ENCODE data around the gene HOXA2. TPM values are rescaled to one million over a fixed set of nuclear protein-coding genes. Genes with fewer than 3 reads are reported as not detected.

The HOXA2 gene
- not detected for total RNA-seq

DNA sequence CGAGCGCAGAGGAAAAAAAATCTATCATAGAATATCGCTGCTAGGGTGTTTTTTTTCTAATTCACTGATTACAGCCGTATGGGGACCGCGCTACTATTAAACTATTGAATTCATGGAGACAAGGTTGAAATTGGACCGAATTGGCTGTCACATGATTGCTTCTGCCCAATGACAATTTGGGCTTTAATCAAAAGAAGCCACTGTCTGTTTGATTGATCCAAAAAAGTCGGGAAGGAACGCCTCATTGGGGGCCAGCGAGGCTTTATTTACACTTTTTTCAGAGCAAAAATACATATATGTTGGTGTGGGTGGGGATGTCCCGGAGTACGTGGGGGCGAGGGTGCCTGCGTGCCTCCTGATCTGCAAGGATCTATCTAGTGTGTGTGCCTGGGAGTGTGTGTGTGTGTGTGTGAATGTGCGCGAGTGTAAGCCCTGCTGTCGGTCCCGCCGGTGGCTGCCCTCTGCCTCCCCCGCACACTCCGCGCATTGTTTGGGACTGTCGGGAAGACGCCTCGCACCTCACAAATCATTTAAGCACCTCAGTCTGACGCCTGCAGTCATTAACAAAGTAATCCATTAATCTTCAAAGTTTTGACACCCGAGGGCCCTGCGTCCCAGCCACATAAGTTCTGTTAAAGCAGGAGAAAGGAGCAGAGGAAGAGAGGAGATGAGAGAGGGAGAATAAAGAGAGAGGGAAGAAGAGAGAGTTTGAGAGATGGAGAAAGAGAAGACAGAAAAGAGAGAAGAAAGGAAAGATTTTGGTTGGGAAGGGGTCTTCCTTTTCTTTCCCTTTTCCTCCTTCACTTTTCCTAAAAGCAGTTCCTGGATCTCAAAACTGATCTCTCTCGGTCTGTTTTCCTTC, at the start of gene HOXA2:
TSS of gene HOXA2 (minus strand) at position 103 of the 862 bp plus-strand sequence. CDS start 183 bp downstream, outside the sequence.
- Mint-ChIP-seq H3K36me3 (ENCODE audit: insufficient read depth) (peaks cover 14% of the 10 kb centered on the region), H3K4me1 (ENCODE audit: low read depth) (peaks cover 18% of the 10 kb centered on the region), H3K27me3 (ENCODE audit: low read depth) (peaks cover 71% of the 10 kb centered on the region), H3K9me3 (no peaks in the 10 kb centered on the region), H3K4me3 (peak within 1 kb of the TSS; percentile 4)
- DNase-seq (no peak), ATAC-seq (no peak)

DNA sequence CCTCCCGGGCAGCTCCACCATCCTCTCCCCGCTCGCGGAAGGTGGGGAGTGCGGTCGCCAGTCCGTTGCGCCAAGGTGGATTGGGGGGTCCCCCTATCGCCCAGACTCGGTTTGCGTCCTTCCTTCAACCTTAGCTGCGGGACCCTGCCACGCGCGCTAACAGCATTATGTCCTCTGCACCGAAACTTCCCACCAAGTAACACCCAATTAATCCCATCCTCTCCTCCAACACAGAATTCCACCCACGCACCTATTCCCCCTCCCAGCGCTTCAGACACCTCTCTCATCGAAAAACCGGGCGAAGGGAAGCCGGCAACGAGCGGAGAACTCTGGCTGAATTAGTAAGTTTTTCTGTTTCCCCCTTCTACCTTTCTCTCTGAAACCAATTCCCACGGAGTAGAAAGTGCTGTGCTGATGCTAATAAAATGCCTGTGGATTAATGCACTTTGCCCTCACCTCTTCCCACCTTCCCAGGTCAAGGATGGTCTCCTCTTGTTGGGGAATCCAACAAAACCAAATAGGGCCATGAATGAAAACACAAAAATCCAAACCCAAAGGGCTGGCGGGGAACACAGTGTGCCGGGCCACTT, 49.0 kb upstream of the HOXA2 start:
- DNase-seq (no peak), ATAC-seq (no peak)
- Mint-ChIP-seq H3K9me3 (no peaks in the 10 kb centered on the region), H3K4me3 (peak overlapping the region; percentile 69), H3K36me3 (ENCODE audit: insufficient read depth) (no peaks in the 10 kb centered on the region), H3K4me1 (ENCODE audit: low read depth) (peaks cover 45% of the 10 kb centered on the region), H3K27me3 (ENCODE audit: low read depth) (peaks cover 90% of the 10 kb centered on the region)

DNA sequence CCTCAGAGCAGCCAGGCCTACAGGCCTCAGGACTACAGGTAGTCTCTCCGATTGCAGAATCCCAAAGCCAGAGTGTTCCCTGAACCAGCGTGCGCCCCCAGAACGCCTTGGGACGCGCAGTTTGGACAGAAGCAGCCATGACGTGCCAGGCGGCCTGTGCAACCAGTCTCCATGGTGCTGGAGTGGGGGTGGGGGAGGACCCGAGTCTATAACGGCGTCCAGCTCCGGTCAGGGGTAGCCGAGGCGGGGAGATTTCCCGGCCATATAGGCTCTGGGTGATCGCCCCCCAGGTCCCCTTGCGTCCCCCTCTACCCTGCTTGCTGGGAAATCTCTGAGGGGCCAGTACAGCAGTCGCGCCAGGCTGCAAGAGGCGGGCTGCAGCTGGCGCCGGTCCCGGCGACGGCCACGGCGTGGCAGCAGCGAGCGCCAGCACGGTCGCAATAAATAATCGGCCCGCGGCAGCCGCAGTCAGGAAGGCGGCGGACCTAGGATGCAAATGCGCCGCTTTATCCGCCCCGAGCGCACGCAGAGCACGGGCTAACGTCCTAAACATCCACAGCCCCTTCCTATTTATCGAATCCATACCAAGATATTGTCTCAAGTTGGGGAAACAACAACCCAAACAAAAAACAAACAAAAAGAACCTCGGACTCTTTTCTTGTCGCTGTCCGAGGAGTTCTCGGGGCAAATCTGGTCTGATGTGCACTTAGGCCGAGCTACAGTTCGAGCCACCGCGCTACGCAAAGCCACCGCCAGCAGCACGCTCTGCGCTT, 48.3 kb upstream of the HOXA2 start:
- H3K4me1 Mint-ChIP-seq (ENCODE audit: low read depth) = peaks cover 41% of the 10 kb centered on the region

DNA sequence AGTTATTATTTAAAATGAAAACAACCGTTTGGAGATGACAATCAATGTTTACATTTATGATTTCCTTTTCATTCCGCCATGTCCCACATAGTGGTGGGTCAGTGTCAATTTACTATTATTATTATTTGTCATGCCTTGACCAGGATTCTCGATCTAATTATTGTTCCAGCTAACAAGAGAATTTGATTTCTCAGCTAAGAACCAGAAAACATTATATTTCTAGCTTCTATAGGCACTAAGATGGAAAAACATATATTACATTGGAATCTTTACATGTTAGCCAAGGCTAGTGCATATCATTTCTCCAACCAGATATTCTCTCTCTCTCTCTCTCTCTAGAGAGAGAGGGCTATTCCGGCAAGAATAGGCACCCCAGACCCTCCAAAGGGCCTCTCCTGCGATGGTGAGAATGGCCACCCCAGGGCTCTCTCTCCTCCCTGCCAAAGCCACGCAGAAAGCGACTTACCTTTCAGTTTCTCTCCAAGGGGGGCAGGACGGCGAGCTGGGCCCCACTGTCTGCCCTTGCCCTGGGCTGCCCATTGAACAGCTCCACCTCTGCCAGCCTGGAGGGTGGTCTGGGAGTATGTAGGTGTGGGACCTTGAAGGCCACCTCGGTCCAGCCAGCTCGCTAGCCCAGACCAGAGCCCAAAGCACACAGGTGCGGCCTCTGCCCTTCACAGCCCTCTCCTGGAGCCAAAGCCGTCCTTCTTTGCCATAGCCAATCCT, 47.5 kb upstream of the HOXA2 start:
- Mint-ChIP-seq H3K4me3 (peak overlapping the region; percentile 69), H3K36me3 (ENCODE audit: insufficient read depth) (no peaks in the 10 kb centered on the region), H3K9me3 (no peaks in the 10 kb centered on the region), H3K4me1 (ENCODE audit: low read depth) (peaks cover 34% of the 10 kb centered on the region), H3K27me3 (ENCODE audit: low read depth) (peaks cover 90% of the 10 kb centered on the region)
- DNase-seq = no peak
- ATAC-seq = peak in 1 of 2 donors; percentile 5

More for the DNA sequence above, 48.3 kb upstream of the HOXA2 start:
- Mint-ChIP-seq H3K4me3 (peak overlapping the region; percentile 69), H3K36me3 (ENCODE audit: insufficient read depth) (no peaks in the 10 kb centered on the region), H3K27me3 (ENCODE audit: low read depth) (peaks cover 91% of the 10 kb centered on the region), H3K9me3 (no peaks in the 10 kb centered on the region)
- ATAC-seq (peak; percentile 80 to 83), DNase-seq (peak; percentile 61)

DNA sequence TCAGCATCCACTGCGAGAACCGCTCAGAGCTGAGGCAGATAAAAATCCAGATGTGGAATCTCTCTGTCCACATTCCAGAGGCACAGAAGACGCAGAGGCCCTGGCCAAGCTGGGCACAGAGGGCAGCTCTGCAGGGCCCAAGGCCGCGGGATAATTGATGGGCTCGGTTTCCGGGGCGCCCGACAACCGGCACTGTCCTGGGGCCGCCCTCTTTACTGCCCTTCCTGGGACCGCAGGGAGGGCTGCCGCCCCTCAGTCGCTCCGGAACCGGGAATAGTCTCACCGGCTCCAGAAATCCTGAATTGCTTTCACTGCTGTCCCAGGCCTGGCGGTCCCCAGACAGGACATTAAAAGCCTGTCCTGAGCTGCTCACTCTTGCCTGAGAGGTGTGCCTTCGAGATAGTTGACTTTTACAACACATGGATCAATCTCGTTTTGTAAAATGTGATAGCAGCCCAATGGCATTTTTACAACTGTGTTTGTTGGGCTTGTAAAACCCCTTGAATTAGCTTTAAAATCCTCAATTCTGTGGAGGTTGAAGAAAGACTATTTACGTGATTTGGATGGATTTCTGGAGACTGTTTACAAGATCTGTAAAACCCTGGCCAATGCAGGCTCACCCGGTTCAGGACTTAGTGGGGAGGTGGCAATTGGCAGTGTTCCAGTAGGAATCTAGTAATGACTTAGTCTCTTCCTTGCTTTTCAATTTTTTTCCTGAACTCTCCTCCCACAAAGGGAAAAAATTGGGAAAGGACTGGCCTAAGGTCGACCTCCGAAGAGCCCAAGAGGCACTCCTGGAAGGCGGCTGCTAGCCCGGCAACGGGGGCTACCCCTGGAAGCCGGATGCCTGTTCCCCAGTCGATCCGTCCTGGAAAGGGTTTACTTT, 46.5 kb upstream of the HOXA2 start:
- Mint-ChIP-seq H3K4me1 (ENCODE audit: low read depth) (peaks cover 26% of the 10 kb centered on the region), H3K27me3 (ENCODE audit: low read depth) (peaks cover 89% of the 10 kb centered on the region), H3K4me3 (no peak overlapping the region), H3K9me3 (no peaks in the 10 kb centered on the region), H3K36me3 (ENCODE audit: insufficient read depth) (no peaks in the 10 kb centered on the region)
- DNase-seq = no peak
- no peak for ATAC-seq

DNA sequence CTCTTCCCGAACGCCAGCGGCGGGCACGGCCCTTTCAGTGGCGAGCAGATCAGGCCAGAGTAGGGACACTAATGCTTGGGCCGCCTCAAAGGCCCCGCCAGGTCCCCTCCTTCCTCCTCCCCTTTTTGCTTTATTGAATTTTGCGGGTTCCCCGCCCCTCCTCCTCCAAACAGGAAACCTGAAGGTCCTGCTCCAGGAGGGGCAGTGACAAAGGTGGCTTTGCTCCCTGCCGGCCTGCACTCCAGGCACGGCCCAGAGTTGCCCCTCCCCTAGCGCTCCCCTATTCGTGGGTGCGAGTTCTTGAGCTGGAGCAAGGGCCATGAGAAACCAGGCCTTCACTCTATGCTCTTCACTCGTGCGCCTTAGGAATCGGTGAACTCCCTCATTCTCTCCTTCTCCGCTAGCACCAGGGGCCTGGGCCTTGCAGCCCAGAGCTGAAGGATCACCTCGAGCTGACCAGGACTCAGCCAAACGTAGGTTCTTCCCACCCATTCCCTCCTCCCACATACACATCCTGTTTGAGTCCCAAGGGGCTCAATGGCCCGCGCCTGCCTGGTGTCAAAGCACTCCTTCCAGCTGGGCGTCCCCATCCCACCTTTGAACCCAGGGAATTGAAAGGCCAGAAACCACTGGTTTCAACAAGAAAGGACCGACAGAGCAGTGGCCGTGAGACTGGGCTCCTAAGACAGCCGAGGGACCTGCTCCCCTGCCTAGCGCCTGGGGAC, 45.7 kb upstream of the HOXA2 start:
- Mint-ChIP-seq H3K36me3 (ENCODE audit: insufficient read depth) (no peaks in the 10 kb centered on the region), H3K4me3 (no peak overlapping the region), H3K9me3 (no peaks in the 10 kb centered on the region), H3K4me1 (ENCODE audit: low read depth) (peaks cover 22% of the 10 kb centered on the region), H3K27me3 (ENCODE audit: low read depth) (peaks cover 86% of the 10 kb centered on the region)
- DNase-seq = no peak
- ATAC-seq = no peak

DNA sequence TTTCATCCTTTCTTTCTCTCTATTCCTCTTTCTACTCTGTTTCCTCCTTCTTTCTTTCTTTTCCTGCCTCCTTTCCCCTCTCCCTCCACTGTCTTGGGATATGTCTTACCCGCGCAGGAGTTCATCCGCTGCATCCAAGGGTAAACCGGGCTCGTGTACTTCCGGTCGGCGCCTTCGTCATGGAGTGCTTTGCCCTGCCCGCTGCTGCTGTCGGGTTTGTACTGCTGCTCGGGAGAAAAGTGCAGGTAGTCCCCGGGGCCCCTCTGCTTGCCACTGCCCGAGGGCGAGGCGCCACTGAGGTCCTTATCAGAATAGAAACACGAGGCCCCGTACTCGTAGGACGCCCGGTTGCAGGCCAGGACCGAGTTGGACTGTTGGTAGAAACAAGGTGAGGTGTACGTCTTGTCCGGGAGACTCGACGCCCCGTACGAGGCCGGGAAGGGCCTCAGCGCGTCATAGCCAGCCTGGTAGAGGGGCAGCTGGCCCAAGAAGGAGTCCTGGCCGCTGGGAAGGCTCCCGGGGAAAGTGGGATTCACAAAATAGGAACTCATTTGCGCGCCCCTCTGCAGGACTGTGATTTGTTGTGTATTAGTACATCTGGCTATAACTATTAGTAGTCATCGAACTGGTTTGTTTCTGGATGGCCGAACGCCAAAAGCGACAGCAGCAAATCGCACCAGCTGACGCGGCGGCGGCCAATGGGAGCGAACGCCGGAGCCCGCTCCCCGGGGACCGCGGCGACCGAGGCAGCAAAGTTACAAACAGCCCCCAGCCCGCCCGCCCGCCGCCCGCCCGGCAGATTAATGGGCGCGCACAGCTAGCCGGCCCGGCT, 44.9 kb upstream of the HOXA2 start, which contains the start of gene HOXA6:
TSS of gene HOXA6 (minus strand) at position 576 of the 832 bp plus-strand sequence. CDS start at position 551, 25 bp downstream.
- H3K36me3 Mint-ChIP-seq (ENCODE audit: insufficient read depth) = no peaks in the 10 kb centered on the region
- H3K9me3 Mint-ChIP-seq = no peaks in the 10 kb centered on the region
- H3K4me3 Mint-ChIP-seq = no peak within 1 kb of the TSS
- DNase-seq (no peak), ATAC-seq (no peak)
- H3K4me1 Mint-ChIP-seq (ENCODE audit: low read depth) = peaks cover 22% of the 10 kb centered on the region
- H3K27me3 Mint-ChIP-seq (ENCODE audit: low read depth) = peaks cover 84% of the 10 kb centered on the region

DNA sequence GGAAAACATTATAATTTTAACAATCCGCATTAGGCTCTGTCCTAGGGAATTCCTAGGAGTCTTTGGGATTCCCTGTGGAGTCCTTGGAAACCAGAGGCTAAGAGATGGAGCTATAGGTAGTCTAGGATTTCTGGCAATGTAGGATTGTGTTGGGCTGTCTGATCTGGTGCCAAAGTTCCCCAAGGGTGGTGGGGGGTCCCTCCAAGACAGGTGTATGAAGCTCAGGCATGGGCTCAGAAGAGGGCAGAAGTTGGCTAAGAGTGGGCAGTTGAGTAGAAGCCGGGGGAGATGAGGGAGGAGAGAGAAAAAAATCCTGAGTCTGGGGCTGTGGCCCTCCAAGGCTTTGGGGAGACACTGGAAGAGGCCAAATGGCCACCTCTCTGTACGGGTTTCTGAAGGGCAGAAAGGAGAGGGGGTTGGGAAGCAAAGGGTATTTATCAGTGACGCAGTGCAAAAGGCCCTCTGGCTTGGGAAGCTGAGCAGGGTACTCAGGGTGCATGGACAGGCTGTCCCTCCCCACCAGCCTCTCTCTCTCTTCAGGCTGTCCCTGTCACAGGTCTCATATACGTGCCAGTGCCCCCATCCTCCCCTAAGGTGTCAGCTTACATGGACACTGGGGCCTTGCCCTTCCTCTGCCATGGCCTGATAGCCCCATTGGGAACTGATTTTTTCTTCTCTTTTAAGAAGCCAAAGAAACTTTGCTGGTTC, 44.2 kb upstream of the HOXA2 start:
- Mint-ChIP-seq H3K27me3 (ENCODE audit: low read depth) (peaks cover 78% of the 10 kb centered on the region), H3K4me3 (no peak overlapping the region), H3K9me3 (no peaks in the 10 kb centered on the region), H3K36me3 (ENCODE audit: insufficient read depth) (no peaks in the 10 kb centered on the region), H3K4me1 (ENCODE audit: low read depth) (peaks cover 17% of the 10 kb centered on the region)
- DNase-seq (no peak), ATAC-seq (no peak)

DNA sequence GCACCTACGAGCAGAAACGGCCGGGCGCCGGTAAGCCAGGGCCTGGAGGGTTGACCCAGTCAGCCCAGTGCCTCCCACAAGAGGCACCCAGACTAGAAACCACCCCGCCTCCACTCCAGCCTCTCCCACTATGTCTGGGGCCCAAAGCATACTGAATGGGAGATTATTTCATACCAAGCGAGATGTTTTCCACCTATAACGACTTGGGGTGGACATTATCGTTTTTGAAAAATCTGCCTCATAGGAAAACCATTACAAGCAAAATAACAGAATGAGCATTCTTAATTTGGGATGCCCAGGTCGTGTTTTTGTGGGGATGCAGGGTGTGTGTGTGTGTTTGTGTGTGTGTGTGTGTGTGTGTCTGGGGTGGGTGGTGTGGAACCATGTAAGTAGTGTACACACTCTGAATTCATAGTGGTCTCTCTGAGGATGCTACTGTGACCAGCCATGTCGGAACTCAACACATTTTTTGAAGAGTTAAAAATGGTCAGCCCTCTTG, 43.5 kb upstream of the HOXA2 start:
- Mint-ChIP-seq H3K4me1 (ENCODE audit: low read depth) (peaks cover 10% of the 10 kb centered on the region), H3K9me3 (no peaks in the 10 kb centered on the region), H3K4me3 (no peak overlapping the region), H3K27me3 (ENCODE audit: low read depth) (peaks cover 77% of the 10 kb centered on the region), H3K36me3 (ENCODE audit: insufficient read depth) (no peaks in the 10 kb centered on the region)
- ATAC-seq (no peak), DNase-seq (no peak)

DNA sequence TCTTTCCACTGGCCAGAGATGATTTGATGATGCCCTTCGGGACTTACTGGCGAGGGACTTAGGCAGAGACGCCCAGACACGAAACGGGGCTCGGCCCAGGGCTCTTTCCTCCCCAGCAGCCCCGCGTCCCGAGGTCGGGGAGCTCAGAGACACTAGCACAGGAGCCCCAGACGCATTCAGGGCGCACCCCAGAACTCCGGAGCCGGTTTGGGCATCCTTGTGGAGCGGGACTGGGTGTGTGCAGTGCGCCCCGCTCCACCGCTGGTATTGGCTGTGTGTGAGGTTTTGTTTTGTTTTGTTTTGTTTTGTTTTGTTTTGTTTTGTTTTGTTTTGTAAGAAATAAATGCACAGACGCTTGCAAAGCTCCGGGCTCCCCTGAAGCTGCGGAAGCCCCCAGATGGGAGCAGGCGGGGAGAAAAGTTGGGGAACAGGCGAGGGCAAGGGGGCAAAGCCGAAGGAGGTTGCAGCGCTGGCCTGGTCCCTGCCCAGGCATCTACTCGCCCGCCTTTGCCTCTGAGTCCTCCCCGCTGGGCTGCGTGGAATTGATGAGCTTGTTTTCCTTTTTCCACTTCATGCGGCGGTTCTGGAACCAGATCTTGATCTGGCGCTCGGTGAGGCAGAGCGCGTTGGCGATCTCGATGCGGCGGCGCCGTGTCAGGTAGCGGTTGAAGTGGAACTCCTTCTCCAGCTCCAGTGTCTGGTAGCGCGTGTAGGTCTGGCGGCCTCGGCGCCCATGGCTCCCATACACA, 42.9 kb upstream of the HOXA2 start:
- no peak overlapping the region for H3K4me3 Mint-ChIP-seq
- DNase-seq = no peak
- ATAC-seq = no peak
- no peaks in the 10 kb centered on the region for H3K9me3 Mint-ChIP-seq
- H3K36me3 Mint-ChIP-seq (ENCODE audit: insufficient read depth) = no peaks in the 10 kb centered on the region
- peaks cover 72% of the 10 kb centered on the region for H3K27me3 Mint-ChIP-seq (ENCODE audit: low read depth)
- H3K4me1 Mint-ChIP-seq (ENCODE audit: low read depth) = peaks cover 6% of the 10 kb centered on the region

DNA sequence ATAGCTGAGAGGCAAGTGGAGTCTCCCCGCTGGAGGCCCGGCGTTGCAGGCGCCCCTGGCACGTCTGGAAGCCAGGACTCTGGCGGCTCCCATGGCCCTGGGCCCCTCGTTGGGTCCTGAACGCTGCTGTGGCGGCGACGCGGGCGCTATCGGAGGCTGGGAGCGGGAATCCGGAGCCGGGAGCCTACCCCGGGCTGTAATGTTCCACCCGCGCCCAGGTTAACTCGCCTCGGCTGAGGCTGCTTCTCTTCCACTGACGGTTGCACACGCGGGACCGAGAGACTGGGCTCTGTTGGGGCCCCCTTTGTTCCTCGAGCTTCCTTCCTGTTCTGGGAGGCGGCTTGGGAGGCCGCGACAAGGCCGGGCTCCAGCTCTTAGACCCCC, 42.3 kb upstream of the HOXA2 start:
- peaks cover 5% of the 10 kb centered on the region for H3K4me1 Mint-ChIP-seq (ENCODE audit: low read depth)
- ATAC-seq (no peak), DNase-seq (no peak)
- H3K4me3 Mint-ChIP-seq = no peak overlapping the region
- no peaks in the 10 kb centered on the region for H3K9me3 Mint-ChIP-seq
- no peaks in the 10 kb centered on the region for H3K36me3 Mint-ChIP-seq (ENCODE audit: insufficient read depth)
- H3K27me3 Mint-ChIP-seq (ENCODE audit: low read depth) = peaks cover 66% of the 10 kb centered on the region

Measured in activated T-cell treated with anti-CD3 and anti-CD28 coated beads, Interleukin-2, amount 50 U/mL, for 4 hours (primary cell).